ENCODE measurements around the gene KLF16. TPM values are rescaled to one million over a fixed set of nuclear protein-coding genes. Genes with fewer than 3 reads are reported as not detected.

KLF16 gene
- total and polyA plus RNA-seq, 9 of the 15 experiments (the other 6 are each of a cell fraction or from before 2014, with no cell fraction given), result 0.04 to 60.4 (median 6.8) TPM

DNA sequence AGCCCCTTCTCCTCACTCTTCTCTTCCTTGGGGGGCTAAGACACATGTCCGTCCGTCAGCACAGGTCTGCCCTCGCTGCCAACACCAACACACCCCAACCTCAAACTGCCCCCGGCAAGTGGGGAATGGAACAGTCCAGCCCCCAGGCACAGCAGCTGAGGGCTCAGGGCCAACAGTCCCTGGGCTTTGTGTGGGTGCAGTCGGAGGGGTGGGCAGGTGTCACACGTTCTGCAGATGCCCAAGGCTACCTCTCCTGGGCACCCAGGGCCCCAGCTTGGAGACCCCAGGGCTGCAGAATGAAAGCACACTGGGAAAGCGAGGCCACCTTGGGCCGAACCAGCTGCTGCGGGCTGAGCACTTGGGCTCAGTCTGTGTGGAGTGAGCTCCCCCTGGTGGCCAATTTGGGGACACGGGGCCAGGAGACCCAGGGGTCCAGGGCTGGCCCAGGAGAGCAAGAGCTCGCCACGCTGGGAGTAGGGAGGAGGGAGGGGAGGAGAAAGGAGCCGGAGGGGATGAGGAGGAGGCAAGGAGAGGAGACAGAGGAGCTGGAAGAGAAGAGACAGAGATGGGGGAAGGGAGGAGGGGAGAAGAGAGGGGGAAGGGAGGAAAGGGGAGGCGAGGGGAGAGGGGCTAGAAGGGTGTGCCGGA lies 37.3 kb downstream of the KLF16 start (continued):
- no peak for TF ChIP-seq ZNF445 (CRISPR knock-in tag; IDR thresholded peaks at IDR 0.05; ENCODE audit: low read depth)
- TF ChIP-seq ZNF140 (CRISPR knock-in tag; IDR thresholded peaks at IDR 0.05), result no peak
- TF ChIP-seq STAG1 (CRISPR knock-in tag; IDR thresholded peaks at IDR 0.05; ENCODE audit: borderline replicate concordance), result peak; percentile 67; the same call in 1 of the 2 replicates
- TF ChIP-seq ZNF77 (CRISPR knock-in tag; IDR thresholded peaks at IDR 0.05), result no peak
- no peak for TF ChIP-seq U2AF2 (optimal IDR thresholded peaks at IDR 0.05; ENCODE audit: low read depth, low read length)
- TF ChIP-seq, protein P1, sequence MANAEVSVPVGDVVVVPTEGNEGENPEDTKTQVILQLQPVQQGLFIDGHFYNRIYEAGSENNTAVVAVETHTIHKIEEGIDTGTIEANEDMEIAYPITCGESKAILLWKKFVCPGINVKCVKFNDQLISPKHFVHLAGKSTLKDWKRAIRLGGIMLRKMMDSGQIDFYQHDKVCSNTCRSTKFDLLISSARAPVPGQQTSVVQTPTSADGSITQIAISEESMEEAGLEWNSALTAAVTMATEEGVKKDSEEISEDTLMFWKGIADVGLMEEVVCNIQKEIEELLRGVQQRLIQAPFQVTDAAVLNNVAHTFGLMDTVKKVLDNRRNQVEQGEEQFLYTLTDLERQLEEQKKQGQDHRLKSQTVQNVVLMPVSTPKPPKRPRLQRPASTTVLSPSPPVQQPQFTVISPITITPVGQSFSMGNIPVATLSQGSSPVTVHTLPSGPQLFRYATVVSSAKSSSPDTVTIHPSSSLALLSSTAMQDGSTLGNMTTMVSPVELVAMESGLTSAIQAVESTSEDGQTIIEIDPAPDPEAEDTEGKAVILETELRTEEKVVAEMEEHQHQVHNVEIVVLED (CRISPR knock-in tag; IDR thresholded peaks at IDR 0.05), result no peak
- no peak for TF ChIP-seq POLR2A (conservative IDR thresholded peaks at IDR 0.05)
- no peak for TF ChIP-seq HSF4 (CRISPR knock-in tag; IDR thresholded peaks at IDR 0.05; ENCODE audit: borderline replicate concordance)
- TF ChIP-seq CBX2 (IDR thresholded peaks at IDR 0.05; ENCODE audit: insufficient read depth, low read length, poor library complexity, severe bottlenecking), result no peak
- TF ChIP-seq TAF1 (IDR thresholded peaks at IDR 0.05; ENCODE audit: control insufficient read depth, extremely low read depth, insufficient read depth, low read length, severe bottlenecking), result no peak
- no peak for TF ChIP-seq IFI16 (CRISPR knock-in tag; IDR thresholded peaks at IDR 0.05)
- no peak for TF ChIP-seq NFE2 (IDR thresholded peaks at IDR 0.05; ENCODE audit: low read depth)
- TF ChIP-seq, protein P2, sequence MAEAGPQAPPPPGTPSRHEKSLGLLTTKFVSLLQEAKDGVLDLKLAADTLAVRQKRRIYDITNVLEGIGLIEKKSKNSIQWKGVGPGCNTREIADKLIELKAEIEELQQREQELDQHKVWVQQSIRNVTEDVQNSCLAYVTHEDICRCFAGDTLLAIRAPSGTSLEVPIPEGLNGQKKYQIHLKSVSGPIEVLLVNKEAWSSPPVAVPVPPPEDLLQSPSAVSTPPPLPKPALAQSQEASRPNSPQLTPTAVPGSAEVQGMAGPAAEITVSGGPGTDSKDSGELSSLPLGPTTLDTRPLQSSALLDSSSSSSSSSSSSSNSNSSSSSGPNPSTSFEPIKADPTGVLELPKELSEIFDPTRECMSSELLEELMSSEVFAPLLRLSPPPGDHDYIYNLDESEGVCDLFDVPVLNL (CRISPR knock-in tag; IDR thresholded peaks at IDR 0.05; ENCODE audit: low read depth), result no peak
- no peak; the same call in none of the 2 replicates for TF ChIP-seq ARID2 (IDR thresholded peaks at IDR 0.05)
- no peak for TF ChIP-seq IRF2 (CRISPR knock-in tag; IDR thresholded peaks at IDR 0.05)
- no peak for TF ChIP-seq MCM7 (IDR thresholded peaks at IDR 0.05)
- TF ChIP-seq, protein P3, sequence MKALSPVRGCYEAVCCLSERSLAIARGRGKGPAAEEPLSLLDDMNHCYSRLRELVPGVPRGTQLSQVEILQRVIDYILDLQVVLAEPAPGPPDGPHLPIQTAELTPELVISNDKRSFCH (CRISPR knock-in tag; IDR thresholded peaks at IDR 0.05), result no peak
- TF ChIP-seq, protein P3 (tag; IDR thresholded peaks at IDR 0.05), result no peak
- no peak for TF ChIP-seq HDAC6 (IDR thresholded peaks at IDR 0.05; ENCODE audit: low read depth, low read length)
- TF ChIP-seq SRF (CRISPR knock-in tag; IDR thresholded peaks at IDR 0.05), result no peak
- TF ChIP-seq ARNT (IDR thresholded peaks at IDR 0.05), result no peak; a peak in 1 of 4 replicates
- TF ChIP-seq, protein P4, sequence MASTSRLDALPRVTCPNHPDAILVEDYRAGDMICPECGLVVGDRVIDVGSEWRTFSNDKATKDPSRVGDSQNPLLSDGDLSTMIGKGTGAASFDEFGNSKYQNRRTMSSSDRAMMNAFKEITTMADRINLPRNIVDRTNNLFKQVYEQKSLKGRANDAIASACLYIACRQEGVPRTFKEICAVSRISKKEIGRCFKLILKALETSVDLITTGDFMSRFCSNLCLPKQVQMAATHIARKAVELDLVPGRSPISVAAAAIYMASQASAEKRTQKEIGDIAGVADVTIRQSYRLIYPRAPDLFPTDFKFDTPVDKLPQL (IDR thresholded peaks at IDR 0.05; ENCODE audit: extremely low read depth, insufficient read length), result no peak
- TF ChIP-seq MYNN (IDR thresholded peaks at IDR 0.05), result no peak; the same call in 1 of the 2 replicates
- no peak for TF ChIP-seq MYNN (CRISPR knock-in tag; IDR thresholded peaks at IDR 0.05)
- 0 out of 2 replicates have a peak, but pooled peaks have one; percentile 40 for TF ChIP-seq ZBTB17 (CRISPR knock-in tag; IDR thresholded peaks at IDR 0.05)
- TF ChIP-seq MCM5 (IDR thresholded peaks at IDR 0.05; ENCODE audit: low read depth), result no peak
